K562 (cell line): Measurements from ENCODE around the gene OLIG1. TPM values are rescaled to one million over a fixed set of nuclear protein-coding genes. Genes with fewer than 3 reads are reported as not detected.

ENCODE experiments used
- ATAC-seq: fragments of 200-7000 bp; cut with Tn5 transposase; 3 replicates; pipeline ENCODE4 v1.9.1; 2020; ENCODE audit warnings: moderate library complexity
- BruUV-seq: library from RNA; stranded (reverse); fragments of 400-500 nt; replicated peaks from 2 replicates; lab custom pipeline; 2021; lab: Mats Ljungman, UMichigan
- CTCF ChIA-PET: fragments of 300-600 bp; formaldehyde crosslinking; extraction: SDS; loops from one replicate; lab custom pipeline; 2021; ENCODE audit warnings: low intra/inter-chr PET ratio; lab: Yijun Ruan, JAX
- POLR2A ChIA-PET: fragments of 300-600, 350-650 bp; sonication (Branson Sonifier 250); formaldehyde crosslinking; extraction: SDS; loops from one replicate; lab custom pipeline; 2021; ENCODE audit warnings: antibody characterized with exemption, inconsistent platforms; lab: Yijun Ruan, JAX
- DNase-seq, 4 experiments: peaks; one replicate each; pipeline versions ENCODE4 v3.0.0 to v3.0.0-alpha.2; 2011 to 2018; ENCODE audit warnings: low spot score in 3 of 4, mixed read lengths in 3 of 4; ENCODE audit errors: extremely low read depth in 1 of 4
- FAIRE-seq: peaks from 2 replicates; lab custom pipeline; 2011; peaks lifted over from hg19 to GRCh38; lab: Jason Lieb, UNC
- H2AFZ ChIP-seq: 2 replicates; pipeline ENCODE4 v1.6.0; 2011; ENCODE audit warnings: low read depth, low read length, control low read depth, inconsistent platforms
- H3K27ac ChIP-seq: fragments of 200-600 bp; 3 replicates; pipeline ENCODE4 v1.8.0; 2011; ENCODE audit warnings: low read depth, mild to moderate bottlenecking, control low read depth, inconsistent platforms, low read length, moderate library complexity, mixed read lengths; ENCODE audit errors: extremely low read depth
- H3K27me3 ChIP-seq, 2 experiments: fragments of 300-600 bp in 1 of 2; 2 replicates in 1 of 2; 3 replicates in 1 of 2; pipeline versions ENCODE4 v1.6.0 to v1.8.0; 2011; ENCODE audit warnings: inconsistent platforms in 2 of 2, low read length in 2 of 2, mild to moderate bottlenecking in 1 of 2, mixed read lengths in 1 of 2, moderate library complexity in 1 of 2; ENCODE audit not compliant: control insufficient read depth in 2 of 2, insufficient read depth in 2 of 2
- H3K36me3 ChIP-seq: fragments of 300-600 bp; 3 replicates; pipeline ENCODE4 v1.8.0; 2011; ENCODE audit warnings: mild to moderate bottlenecking, low read length, inconsistent platforms; ENCODE audit not compliant: control insufficient read depth, insufficient read depth
- H3K4me1 ChIP-seq, 2 experiments: fragments of 200-600 bp in 1 of 2; replicated peaks in 1 of 2; 2 replicates in 1 of 2; 3 replicates in 1 of 2; pipeline versions ENCODE4 v1.5.1 to v1.8.0; 2011; ENCODE audit warnings: inconsistent platforms in 2 of 2, low read length in 2 of 2, mild to moderate bottlenecking in 1 of 2, mixed read lengths in 1 of 2, moderate library complexity in 1 of 2; ENCODE audit not compliant: control insufficient read depth in 2 of 2, insufficient read depth in 2 of 2
- H3K4me2 ChIP-seq: 2 replicates; pipeline ENCODE4 v1.6.1; 2011; ENCODE audit warnings: low read length, control low read depth, inconsistent platforms, mixed read lengths; ENCODE audit not compliant: insufficient read depth
- H3K4me3 ChIP-seq: fragments of 200-600 bp; sonication (generic), shearing (Covaris generic); 2 replicates; pipeline ENCODE4 v1.5.1; 2016; ENCODE audit warnings: control low read depth, inconsistent platforms
- H3K79me2 ChIP-seq: fragments of 200-600 bp; 3 replicates; pipeline ENCODE4 v1.8.0; 2011; ENCODE audit warnings: low read length, inconsistent platforms; ENCODE audit not compliant: control insufficient read depth, insufficient read depth
- H3K9ac ChIP-seq, 2 experiments: 2 replicates each; pipeline versions ENCODE4 v1.6.0 to v1.6.1; 2011; ENCODE audit warnings: low read depth in 2 of 2, low read length in 2 of 2, control low read depth in 1 of 2, inconsistent platforms in 1 of 2, mild to moderate bottlenecking in 1 of 2, mixed read lengths in 1 of 2; ENCODE audit not compliant: insufficient read depth in 1 of 2
- H3K9me1 ChIP-seq: one replicate; pipeline ENCODE4 v1.6.0; 2011; ENCODE audit warnings: inconsistent platforms, mild to moderate bottlenecking, low read length, moderate library complexity; ENCODE audit not compliant: control insufficient read depth, insufficient read depth
- H3K9me3 ChIP-seq: replicated peaks from 2 replicates; pipeline ENCODE4 v1.5.1; 2011; ENCODE audit warnings: low read depth, low read length, inconsistent platforms; ENCODE audit not compliant: control insufficient read depth, insufficient read depth
- H4K20me1 ChIP-seq: replicated peaks from 2 replicates; pipeline ENCODE4 v1.6.1; 2011; ENCODE audit warnings: low read length, inconsistent platforms, mixed read lengths; ENCODE audit not compliant: control insufficient read depth, insufficient read depth
- BCL6 ChIP-seq: fragments of 250-450 bp; sonication (Bioruptor Pico); IDR thresholded peaks from 2 replicates; pipeline ENCODE4 v1.4.0; 2020
- CBX5 ChIP-seq: IDR thresholded peaks from 2 replicates; pipeline ENCODE4 v1.6.1; 2014; ENCODE audit warnings: low read depth, borderline replicate concordance
- DMBX1 ChIP-seq: fragments of 250-450 bp; sonication (Bioruptor Pico); IDR thresholded peaks from 2 replicates; pipeline ENCODE4 v1.8.0; 2022; ENCODE audit warnings: inconsistent platforms, mild to moderate bottlenecking, moderate library complexity, borderline replicate concordance
- DPF2 ChIP-seq: fragments of 450-650 bp; IDR thresholded peaks from 2 replicates; pipeline ENCODE4 v1.6.1; 2016
- EP400 ChIP-seq: fragments of 450-650 bp; IDR thresholded peaks from 2 replicates; pipeline ENCODE4 v1.6.1; 2017; ENCODE audit warnings: antibody characterized with exemption, mild to moderate bottlenecking, moderate library complexity
- ETV6 ChIP-seq, 3 experiments: fragments of 150-350 bp in 1 of 3; sonication (generic) in 1 of 3; formaldehyde crosslinking in 1 of 3; IDR thresholded peaks; 2 replicates each; pipeline versions ENCODE4 v1.6.1 to v1.8.0; 2014 to 2022; ENCODE audit warnings: borderline replicate concordance in 2 of 3, low read depth in 2 of 3, antibody characterized with exemption in 1 of 3, low read length in 1 of 3, mild to moderate bottlenecking in 1 of 3, missing genetic modification reagents in 1 of 3
- GTF2A2 ChIP-seq: IDR thresholded peaks from 2 replicates; pipeline ENCODE4 v1.6.1; 2016; ENCODE audit warnings: mild to moderate bottlenecking, missing genetic modification characterization, missing compliant biosample characterization
- HNRNPK ChIP-seq: fragments of 200-400 bp; formaldehyde crosslinking; IDR thresholded peaks from one replicate; pipeline ENCODE4 v1.6.1; 2018; ENCODE audit warnings: mild to moderate bottlenecking, low read depth, low read length; ENCODE audit not compliant: poor library complexity, severe bottlenecking
- PHTF2 ChIP-seq: fragments of 250-450 bp; sonication (Bioruptor Pico); IDR thresholded peaks from 2 replicates; pipeline ENCODE4 v1.5.0; 2021; ENCODE audit warnings: mild to moderate bottlenecking
- PKNOX1 ChIP-seq: fragments of 450-650 bp; IDR thresholded peaks from 2 replicates; pipeline ENCODE4 v1.6.1; 2016
- TFAP4 ChIP-seq: sonication (generic); formaldehyde crosslinking; IDR thresholded peaks from 2 replicates; pipeline ENCODE4 v1.8.0; 2022; ENCODE audit warnings: missing genetic modification reagents, mild to moderate bottlenecking, moderate library complexity, borderline replicate concordance
- ZBTB12 ChIP-seq: fragments of 250-450 bp; sonication (Bioruptor Pico); IDR thresholded peaks from 2 replicates; pipeline ENCODE4 v1.4.0; 2020
- ZBTB34 ChIP-seq: fragments of 250-450 bp; sonication (Bioruptor Pico); IDR thresholded peaks from 2 replicates; pipeline ENCODE4 v1.8.0; 2021; ENCODE audit warnings: mild to moderate bottlenecking, moderate library complexity
- ZNF239 ChIP-seq: fragments of 250-450 bp; sonication (Bioruptor Pico); IDR thresholded peaks from 2 replicates; pipeline ENCODE4 v1.4.0; 2020; ENCODE audit warnings: mild to moderate bottlenecking
- ZNF707 ChIP-seq: fragments of 250-450 bp; sonication (Bioruptor Pico); conservative IDR thresholded peaks from 2 replicates; pipeline ENCODE4 v1.8.0; 2022; ENCODE audit warnings: inconsistent platforms, mild to moderate bottlenecking, moderate library complexity
- WGBS: fragments of 100-300 bp; shearing (Covaris generic); methylation state at CpG from one replicate; pipeline ENCODE4 v1.1.6; 2016; ENCODE audit warnings: low coverage, mixed read lengths; ENCODE audit not compliant: insufficient coverage; ENCODE audit errors: missing lambda C conversion rate; 5-methylcytosine and 5-hydroxymethylcytosine counted together
- in situ Hi-C: fragments of 300-500 bp; cut with MboI; formaldehyde crosslinking; loops from 4 replicates; pipeline ENCODE4 v1.15.0; 2018; ENCODE audit warnings: inconsistent platforms, mixed read lengths
- intact Hi-C: fragments of 100-400 bp; cut with micrococcal nuclease; formaldehyde crosslinking; loops from 2 replicates; pipeline ENCODE4 v1.14.2; 2022
- polyA plus RNA-seq, 8 experiments: library from polyadenylated mRNA; depleted of rRNA in 4 of 8; stranded (reverse) in 5 of 8; unstranded in 3 of 8; fragments of >200 nt; fragmentation: Nextera tagmentation in 2 of 8; fragmentation: Illumina TruSeq in 1 of 8; extraction: Ambion mirVana in 2 of 8; extraction: Trizol in 1 of 8; gene quantifications; 2 replicates each; pipeline versions ENCODE4 v1.2.1 to v1.2.3, GENCODE V29; 2011 to 2014; ENCODE audit warnings: inconsistent platforms in 1 of 8, missing spikeins in 1 of 8
- total RNA-seq, 7 experiments: library from RNA; depleted of rRNA in 6 of 7; stranded (reverse); fragments of >200 nt in 6 of 7; fragmentation: Illumina TruSeq in 2 of 7; extraction: Trizol in 2 of 7; gene quantifications; 2 replicates each; pipeline versions ENCODE4 v1.2.1 to v1.2.3, GENCODE V29; 2011 to 2021; ENCODE audit warnings: low replicate concordance in 1 of 7

The OLIG1 gene
- total and polyA plus RNA-seq, 9 of the 15 experiments (the other 6 are each of a cell fraction or from before 2014, with no cell fraction given): not detected

- TF ChIP-seq ZBTB12 (CRISPR knock-in tag): no peak
These were observed 28.0 kb upstream of the OLIG1 start (continued) for GRCh38 chr21:33041981-33042380.

GRCh38 chr21:33042812-33043211 lies 27.1 kb upstream of the OLIG1 start:
- Histone ChIP-seq H3K36me3 (no peaks in the 10 kb centered on the region), H3K27ac (no peak overlapping the region), H3K9me1 (no peaks in the 10 kb centered on the region), H3K4me3 (no peak overlapping the region), H3K9ac (no peak overlapping the region), H2AFZ (no peak overlapping the region), H3K4me2 (no peak overlapping the region), H3K79me2 (no peaks in the 10 kb centered on the region), H3K27me3 (peaks cover 0 to 21% of the 10 kb centered on the region in 2 experiments; a peak in 3 of 5 replicates), H4K20me1 (no peaks in the 10 kb centered on the region), H3K4me1 (no peaks in the 10 kb centered on the region), H3K9me3 (no peaks in the 10 kb centered on the region)
- BruUV-seq: no TSS peak
- in situ Hi-C loops (no loop called here), intact Hi-C loops (no loop called here)
- TF ChIP-seq PHTF2 (CRISPR knock-in tag) (no peak), DMBX1 (CRISPR knock-in tag) (no peak), EP400 (no peak), HNRNPK (no peak), ZBTB34 (CRISPR knock-in tag) (no peak), ETV6 (IDR thresholded peaks at IDR 0.05; ENCODE audit: borderline replicate concordance in 1 of 2, low read depth in 2 of 2, low read length in 1 of 2) (no peak), ETV6 (CRISPR knock-in tag; IDR thresholded peaks at IDR 0.05; ENCODE audit: borderline replicate concordance) (no peak), GTF2A2 (tag) (no peak), TFAP4 (CRISPR knock-in tag) (no peak), PKNOX1 (no peak), ZNF239 (no peak), BCL6 (no peak), CBX5 (no peak), ZNF707 (CRISPR knock-in tag) (no peak), DPF2 (no peak)
- no peak for FAIRE-seq
- no peak for DNase-seq
- ChIA-PET CTCF (no interaction called here), POLR2A (interaction anchor here (0.6 kb wide), 1 partner anchor 911 kb away, joined by 3 read pairs; no protein-coding TSS in a partner anchor)
- ATAC-seq: no peak
- 0% methylated on average over 4 of the region's 4 CpGs for WGBS
